Embryonic facial prominence (tissue), 1 donor: ENCODE measurements around the gene UBE2E1.
A peak's percentile ranks its signal among the peaks of the same experiment; 100 is the strongest.
"Not testable (repeated sequence)": the region's sequence is repeated elsewhere in the genome, so short reads cannot be mapped to it uniquely, and the experiment has no call there.

Experiments used
- DNase-seq: peaks from one replicate; pipeline ENCODE4 v3.0.0-alpha.2; 2016; ENCODE audit errors: extremely low spot score

The UBE2E1 gene

GRCh38 chr3:23916886-23917678, 111.3 kb downstream of the UBE2E1 start, which contains the start of the genes NKIRAS1 and RPL15:
Gene NKIRAS1, minus strand, starts transcription at chr3:23916990. Its CDS starts 6,086 bp downstream, at chr3:23910904.
Gene RPL15, plus strand, starts transcription at chr3:23917132. Its CDS starts 728 bp downstream, at chr3:23917860.
- DNase-seq = peak; percentile 94

GRCh38 chr3:23917679-23918303, 112.0 kb downstream of the UBE2E1 start:
- DNase-seq = not testable (repeated sequence)

- DNase-seq = not testable (repeated sequence)
Measured at GRCh38 chr3:23918331-23918730, 112.6 kb downstream of the UBE2E1 start.

- no peak for DNase-seq
Measured at GRCh38 chr3:23919628-23920027, 113.9 kb downstream of the UBE2E1 start.

- DNase-seq = no peak
Measured at GRCh38 chr3:23920151-23920655, 114.4 kb downstream of the UBE2E1 start.

- DNase-seq = no peak
Measured at GRCh38 chr3:23921052-23921511, 115.3 kb downstream of the UBE2E1 start.

GRCh38 chr3:23923786-23924185, 118.0 kb downstream of the UBE2E1 start:
- DNase-seq = no peak

- DNase-seq = no peak
Measured at GRCh38 chr3:23926246-23926645, 120.5 kb downstream of the UBE2E1 start.

- DNase-seq = no peak
Measured at GRCh38 chr3:23926736-23927135, 121.0 kb downstream of the UBE2E1 start.

GRCh38 chr3:23928524-23928923, 122.8 kb downstream of the UBE2E1 start:
- no peak for DNase-seq

GRCh38 chr3:23931597-23931996, 125.8 kb downstream of the UBE2E1 start:
- DNase-seq = no peak

- DNase-seq = no peak
Measured at GRCh38 chr3:23932571-23932970, 126.8 kb downstream of the UBE2E1 start.

GRCh38 chr3:23934253-23934652, 128.5 kb downstream of the UBE2E1 start:
- DNase-seq = no peak

- DNase-seq = no peak
Measured at GRCh38 chr3:23937296-23937695, 131.5 kb downstream of the UBE2E1 start.

GRCh38 chr3:23938688-23939087, 132.9 kb downstream of the UBE2E1 start:
- DNase-seq = no peak

GRCh38 chr3:23940775-23941174, 135.0 kb downstream of the UBE2E1 start:
- no peak for DNase-seq
